Measurements from ENCODE around the gene NIBAN1.

DNA sequence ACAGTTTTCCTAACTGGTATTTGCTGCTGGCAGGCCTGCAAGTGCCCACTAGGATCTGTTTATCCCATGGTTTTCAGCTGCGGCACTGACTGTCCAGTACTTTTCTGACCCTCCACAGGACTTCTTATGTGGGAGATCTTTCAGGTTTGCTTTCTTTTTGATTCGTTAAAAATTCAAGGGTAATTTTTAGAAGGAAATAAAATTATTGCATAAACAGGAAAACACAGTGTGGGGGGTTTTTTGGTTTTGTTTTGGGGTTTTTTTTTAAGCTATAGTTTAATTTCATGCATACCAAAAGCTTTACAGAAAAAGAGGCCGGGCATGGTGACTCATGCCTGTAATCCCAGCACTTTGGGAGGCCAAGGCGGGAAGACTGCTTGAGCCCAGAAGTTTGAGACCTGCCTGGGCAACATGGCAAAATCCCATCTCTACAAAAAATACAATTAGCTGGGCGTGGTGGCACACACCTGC lies 3.6 kb downstream of the NIBAN1 start:
- TF ChIP-seq, protein P1, sequence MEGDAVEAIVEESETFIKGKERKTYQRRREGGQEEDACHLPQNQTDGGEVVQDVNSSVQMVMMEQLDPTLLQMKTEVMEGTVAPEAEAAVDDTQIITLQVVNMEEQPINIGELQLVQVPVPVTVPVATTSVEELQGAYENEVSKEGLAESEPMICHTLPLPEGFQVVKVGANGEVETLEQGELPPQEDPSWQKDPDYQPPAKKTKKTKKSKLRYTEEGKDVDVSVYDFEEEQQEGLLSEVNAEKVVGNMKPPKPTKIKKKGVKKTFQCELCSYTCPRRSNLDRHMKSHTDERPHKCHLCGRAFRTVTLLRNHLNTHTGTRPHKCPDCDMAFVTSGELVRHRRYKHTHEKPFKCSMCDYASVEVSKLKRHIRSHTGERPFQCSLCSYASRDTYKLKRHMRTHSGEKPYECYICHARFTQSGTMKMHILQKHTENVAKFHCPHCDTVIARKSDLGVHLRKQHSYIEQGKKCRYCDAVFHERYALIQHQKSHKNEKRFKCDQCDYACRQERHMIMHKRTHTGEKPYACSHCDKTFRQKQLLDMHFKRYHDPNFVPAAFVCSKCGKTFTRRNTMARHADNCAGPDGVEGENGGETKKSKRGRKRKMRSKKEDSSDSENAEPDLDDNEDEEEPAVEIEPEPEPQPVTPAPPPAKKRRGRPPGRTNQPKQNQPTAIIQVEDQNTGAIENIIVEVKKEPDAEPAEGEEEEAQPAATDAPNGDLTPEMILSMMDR (conservative IDR thresholded peaks at IDR 0.05), result no peak
- no peak for TF ChIP-seq ZFX (IDR thresholded peaks at IDR 0.05)

All from C4-2B (cell line).